ENCODE data around the gene BAD.

Gene BAD

DNA sequence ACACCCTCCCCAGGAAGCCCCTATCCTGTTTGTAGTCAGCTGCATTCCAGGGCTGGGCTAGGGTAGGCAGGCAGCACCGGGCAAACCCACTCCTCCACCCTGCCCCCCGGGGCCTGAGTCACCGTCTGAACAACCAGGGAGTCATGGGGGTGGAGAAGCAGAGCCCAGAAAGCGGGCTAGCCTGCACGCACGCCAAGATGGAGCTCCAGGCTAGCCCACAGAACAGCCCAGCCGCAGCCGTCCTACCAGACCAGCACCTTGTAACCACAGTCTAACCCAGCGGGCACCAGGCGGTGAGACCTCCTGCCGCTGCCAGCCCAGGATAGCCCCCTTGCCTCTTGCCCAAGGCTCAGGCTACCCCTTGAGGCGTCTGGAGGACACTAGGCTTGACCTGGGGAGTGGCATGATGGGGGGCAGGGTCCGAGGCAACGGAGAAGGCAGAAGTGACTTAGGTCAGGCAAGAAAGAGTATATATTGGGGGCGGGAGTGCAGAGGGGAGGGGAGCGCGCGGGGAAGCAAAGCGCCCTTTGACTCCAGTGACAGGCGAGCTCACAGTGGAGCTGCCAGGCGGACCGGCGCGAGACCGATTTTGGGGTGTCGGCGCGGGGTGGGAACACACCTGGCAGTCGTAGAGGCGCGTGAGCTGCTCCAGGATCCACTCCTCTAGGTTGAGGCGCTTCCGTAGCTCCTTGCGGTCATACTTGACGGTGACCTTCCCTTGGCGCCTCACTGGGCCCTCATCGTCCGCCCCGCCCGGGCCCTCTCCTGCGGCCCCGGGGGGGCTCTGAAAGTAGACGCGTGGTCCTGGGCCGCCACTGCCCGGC, 38.5 kb downstream of the BAD start:
- WGBS (ENCODE audit: extremely low coverage, insufficient coverage, insufficient read length) = no CpG with 5 or more reads among the region's 46 CpGs
- peak overlapping the region; percentile 92 for H3K9ac ChIP-seq (ENCODE audit: low read length)
- peaks cover 19 to 26% of the 10 kb centered on the region in 2 experiments for H3K36me3 ChIP-seq (ENCODE audit: control insufficient read depth in 1 of 2, insufficient read depth in 2 of 2, low read length in 2 of 2)
- H3K9me3 ChIP-seq (ENCODE audit: insufficient read depth, low read depth, low read length) = peaks cover 4% of the 10 kb centered on the region
- peak overlapping the region; percentile 50 for H2BK120ac ChIP-seq (ENCODE audit: insufficient read depth, low read length, poor library complexity)
- peak overlapping the region; percentile 50 for H3K23ac ChIP-seq (ENCODE audit: low read length)
- H3K14ac ChIP-seq (ENCODE audit: low read length) = peak overlapping the region; percentile 78
- peaks cover 24 to 35% of the 10 kb centered on the region in 2 experiments for H3K4me1 ChIP-seq (ENCODE audit: control insufficient read depth in 1 of 2, insufficient read depth in 2 of 2, low read length in 2 of 2)
- peak overlapping the region; percentile 73 for H3K4me2 ChIP-seq (ENCODE audit: low read length)
- H2AFZ ChIP-seq (ENCODE audit: insufficient read depth, low read length, poor library complexity) = peak overlapping the region; percentile 41
- DNase-seq = peak; percentile 97 to 100
- H4K12ac ChIP-seq (ENCODE audit: low read depth, low read length) = peak overlapping the region; percentile 56
- H3K18ac ChIP-seq (ENCODE audit: low read length) = peak overlapping the region; percentile 52
- H3K27ac ChIP-seq (ENCODE audit: low read depth, low read length) = peak overlapping the region; percentile 87
- H3K4ac ChIP-seq (ENCODE audit: low read depth, low read length) = peak overlapping the region; percentile 89
- H2BK5ac ChIP-seq (ENCODE audit: low read depth, low read length, poor library complexity) = peak overlapping the region; percentile 23
- H3K4me3 ChIP-seq (ENCODE audit: low read depth, low read length) = peak overlapping the region; percentile 97
- peaks cover 39% of the 10 kb centered on the region for H3K79me1 ChIP-seq (ENCODE audit: low read length)
- no peaks in the 10 kb centered on the region for H3K27me3 ChIP-seq (ENCODE audit: insufficient read depth, low read length)
- peak overlapping the region; percentile 58 for H4K8ac ChIP-seq (ENCODE audit: low read depth, low read length)
- peak overlapping the region; percentile 75 for H4K91ac ChIP-seq (ENCODE audit: low read depth, low read length)
- peak overlapping the region; percentile 1 for H2BK12ac ChIP-seq (ENCODE audit: low read length)
- H3K79me2 ChIP-seq (ENCODE audit: control insufficient read depth, insufficient read depth, low read length, poor library complexity) = peaks cover 28% of the 10 kb centered on the region
- peak overlapping the region; percentile 60 for H2AK5ac ChIP-seq (ENCODE audit: low read length)

DNA sequence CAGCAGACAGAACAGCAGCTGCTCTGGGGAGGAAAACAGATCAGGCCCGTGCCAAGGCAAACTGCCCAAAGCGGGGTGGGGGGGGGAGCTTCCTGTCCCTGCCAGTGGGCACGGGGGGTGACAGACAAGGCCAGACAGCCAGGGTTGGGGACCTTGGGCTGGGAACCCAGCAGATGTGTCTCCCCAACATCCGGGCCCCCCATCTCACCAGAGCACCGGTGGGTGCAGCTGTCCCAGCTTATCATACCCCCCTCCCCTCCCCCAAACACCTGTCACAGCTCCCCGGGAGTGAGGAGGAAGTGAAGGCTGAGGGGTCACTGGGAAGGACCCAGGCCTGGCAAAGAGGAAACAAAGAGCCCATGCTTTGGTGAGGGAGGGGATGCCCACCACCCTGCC, 39.1 kb downstream of the BAD start:
- Histone ChIP-seq H3K9ac (ENCODE audit: low read length) (peak overlapping the region; percentile 32), H3K4me3 (ENCODE audit: low read depth, low read length) (peak overlapping the region; percentile 97), H2BK12ac (ENCODE audit: low read length) (no peak overlapping the region), H2AFZ (ENCODE audit: insufficient read depth, low read length, poor library complexity) (no peak overlapping the region), H2AK5ac (ENCODE audit: low read length) (no peak overlapping the region), H4K8ac (ENCODE audit: low read depth, low read length) (peak overlapping the region; percentile 32), H3K27me3 (ENCODE audit: insufficient read depth, low read length) (no peaks in the 10 kb centered on the region), H3K23ac (ENCODE audit: low read length) (no peak overlapping the region), H3K79me2 (ENCODE audit: control insufficient read depth, insufficient read depth, low read length, poor library complexity) (peaks cover 32% of the 10 kb centered on the region), H2BK5ac (ENCODE audit: low read depth, low read length, poor library complexity) (no peak overlapping the region), H3K14ac (ENCODE audit: low read length) (peak overlapping the region; percentile 78), H4K91ac (ENCODE audit: low read depth, low read length) (peak overlapping the region; percentile 67), H3K4me1 (ENCODE audit: control insufficient read depth in 1 of 2, insufficient read depth in 2 of 2, low read length in 2 of 2) (peaks cover 20 to 32% of the 10 kb centered on the region in 2 experiments), H3K4me2 (ENCODE audit: low read length) (peak overlapping the region; percentile 73), H2BK120ac (ENCODE audit: insufficient read depth, low read length, poor library complexity) (peak overlapping the region; percentile 23), H3K4ac (ENCODE audit: low read depth, low read length) (peak overlapping the region; percentile 89), H3K9me3 (ENCODE audit: insufficient read depth, low read depth, low read length) (peaks cover 4% of the 10 kb centered on the region), H3K36me3 (ENCODE audit: control insufficient read depth in 1 of 2, insufficient read depth in 2 of 2, low read length in 2 of 2) (peaks cover 19 to 26% of the 10 kb centered on the region in 2 experiments), H3K27ac (ENCODE audit: low read depth, low read length) (peak overlapping the region; percentile 87), H4K12ac (ENCODE audit: low read depth, low read length) (no peak overlapping the region), H3K18ac (ENCODE audit: low read length) (peak overlapping the region; percentile 41), H3K79me1 (ENCODE audit: low read length) (peaks cover 41% of the 10 kb centered on the region)
- no peak for DNase-seq
- WGBS (ENCODE audit: extremely low coverage, insufficient coverage, insufficient read length) = no CpG with 5 or more reads among the region's 6 CpGs

DNA sequence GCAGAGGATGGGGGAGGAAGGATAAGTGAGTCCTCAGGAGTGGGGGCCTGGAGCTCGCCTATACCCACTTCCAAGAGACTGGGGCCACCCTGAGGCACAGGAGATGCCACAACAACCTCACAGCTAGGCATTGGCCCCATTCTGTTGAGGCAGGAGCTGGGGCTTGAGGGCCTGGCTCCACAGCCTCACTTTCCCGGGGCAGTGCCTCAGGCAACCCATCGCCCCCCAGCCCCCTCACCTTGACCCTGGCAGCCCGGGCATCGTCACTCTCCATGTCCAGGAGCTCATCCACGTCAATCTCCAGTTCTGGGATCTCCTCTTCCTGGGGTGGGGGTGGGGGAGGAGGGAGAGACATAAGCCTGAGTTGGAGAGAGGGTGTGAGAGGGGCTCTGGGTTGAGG, 39.5 kb downstream of the BAD start:
- peaks cover 19 to 26% of the 10 kb centered on the region in 2 experiments for H3K36me3 ChIP-seq (ENCODE audit: control insufficient read depth in 1 of 2, insufficient read depth in 2 of 2, low read length in 2 of 2)
- H2BK120ac ChIP-seq (ENCODE audit: insufficient read depth, low read length, poor library complexity) = peak overlapping the region; percentile 23
- peak overlapping the region; percentile 61 for H4K8ac ChIP-seq (ENCODE audit: low read depth, low read length)

DNA sequence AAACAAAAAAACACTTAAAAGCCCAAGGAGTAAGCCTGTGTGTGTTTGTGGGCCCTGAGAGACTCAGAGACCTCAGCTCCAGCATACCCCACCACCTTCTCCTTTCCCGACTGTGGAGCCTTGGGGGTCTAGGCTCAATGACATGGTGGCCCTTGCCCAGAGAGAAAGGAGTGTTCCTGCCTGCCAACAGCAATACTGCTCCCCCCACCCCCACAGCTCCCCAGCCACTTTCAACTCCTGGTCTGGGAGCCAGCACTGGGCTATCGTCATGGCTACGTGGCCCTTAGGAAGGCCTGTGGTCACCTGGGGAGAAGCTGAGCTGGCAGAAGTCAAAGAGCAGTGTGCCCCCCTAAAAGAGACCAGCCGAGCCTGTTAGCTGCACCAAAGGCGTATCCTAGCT, 40.4 kb downstream of the BAD start:
- peaks cover 28 to 42% of the 10 kb centered on the region in 2 experiments for H3K4me1 ChIP-seq (ENCODE audit: control insufficient read depth in 1 of 2, insufficient read depth in 2 of 2, low read length in 2 of 2)
- no peak overlapping the region for H2BK5ac ChIP-seq (ENCODE audit: low read depth, low read length, poor library complexity)
- H4K12ac ChIP-seq (ENCODE audit: low read depth, low read length) = no peak overlapping the region
- no peak overlapping the region for H3K9ac ChIP-seq (ENCODE audit: low read length)
- H2BK12ac ChIP-seq (ENCODE audit: low read length) = no peak overlapping the region
- H3K4me3 ChIP-seq (ENCODE audit: low read depth, low read length) = no peak overlapping the region
- no peak overlapping the region for H4K91ac ChIP-seq (ENCODE audit: low read depth, low read length)
- peaks cover 44% of the 10 kb centered on the region for H3K79me1 ChIP-seq (ENCODE audit: low read length)
- H3K4me2 ChIP-seq (ENCODE audit: low read length) = no peak overlapping the region
- no peak overlapping the region for H2AK5ac ChIP-seq (ENCODE audit: low read length)
- no peak overlapping the region for H4K8ac ChIP-seq (ENCODE audit: low read depth, low read length)
- H3K4ac ChIP-seq (ENCODE audit: low read depth, low read length) = peak overlapping the region; percentile 23
- peaks cover 4% of the 10 kb centered on the region for H3K9me3 ChIP-seq (ENCODE audit: insufficient read depth, low read depth, low read length)
- H3K23ac ChIP-seq (ENCODE audit: low read length) = no peak overlapping the region
- no peak overlapping the region for H2BK120ac ChIP-seq (ENCODE audit: insufficient read depth, low read length, poor library complexity)
- H2AFZ ChIP-seq (ENCODE audit: insufficient read depth, low read length, poor library complexity) = no peak overlapping the region
- peak overlapping the region; percentile 29 for H3K18ac ChIP-seq (ENCODE audit: low read length)
- H3K27me3 ChIP-seq (ENCODE audit: insufficient read depth, low read length) = no peaks in the 10 kb centered on the region
- no peak for DNase-seq
- H3K79me2 ChIP-seq (ENCODE audit: control insufficient read depth, insufficient read depth, low read length, poor library complexity) = peaks cover 32% of the 10 kb centered on the region
- no peak overlapping the region for H3K14ac ChIP-seq (ENCODE audit: low read length)
- no peak overlapping the region for H3K27ac ChIP-seq (ENCODE audit: low read depth, low read length)
- peaks cover 20 to 27% of the 10 kb centered on the region in 2 experiments for H3K36me3 ChIP-seq (ENCODE audit: control insufficient read depth in 1 of 2, insufficient read depth in 2 of 2, low read length in 2 of 2)
- no CpG with 5 or more reads among the region's 5 CpGs for WGBS (ENCODE audit: extremely low coverage, insufficient coverage, insufficient read length)

More for the DNA sequence above, 39.5 kb downstream of the BAD start:
- Histone ChIP-seq H3K23ac (ENCODE audit: low read length) (no peak overlapping the region), H2BK5ac (ENCODE audit: low read depth, low read length, poor library complexity) (no peak overlapping the region), H3K79me1 (ENCODE audit: low read length) (peaks cover 44% of the 10 kb centered on the region), H3K27me3 (ENCODE audit: insufficient read depth, low read length) (no peaks in the 10 kb centered on the region), H2BK12ac (ENCODE audit: low read length) (peak overlapping the region; percentile 18), H3K9ac (ENCODE audit: low read length) (peak overlapping the region; percentile 32), H3K4me1 (ENCODE audit: control insufficient read depth in 1 of 2, insufficient read depth in 2 of 2, low read length in 2 of 2) (peaks cover 23 to 37% of the 10 kb centered on the region in 2 experiments), H3K14ac (ENCODE audit: low read length) (peak overlapping the region; percentile 18), H3K4ac (ENCODE audit: low read depth, low read length) (peak overlapping the region; percentile 89), H3K9me3 (ENCODE audit: insufficient read depth, low read depth, low read length) (peaks cover 4% of the 10 kb centered on the region), H3K79me2 (ENCODE audit: control insufficient read depth, insufficient read depth, low read length, poor library complexity) (peaks cover 32% of the 10 kb centered on the region), H3K4me3 (ENCODE audit: low read depth, low read length) (peak overlapping the region; percentile 97), H2AFZ (ENCODE audit: insufficient read depth, low read length, poor library complexity) (no peak overlapping the region), H3K4me2 (ENCODE audit: low read length) (peak overlapping the region; percentile 73), H4K91ac (ENCODE audit: low read depth, low read length) (peak overlapping the region; percentile 67), H3K27ac (ENCODE audit: low read depth, low read length) (peak overlapping the region; percentile 87), H4K12ac (ENCODE audit: low read depth, low read length) (no peak overlapping the region), H3K18ac (ENCODE audit: low read length) (peak overlapping the region; percentile 22), H2AK5ac (ENCODE audit: low read length) (peak overlapping the region; percentile 11)
- no CpG with 5 or more reads among the region's 6 CpGs for WGBS (ENCODE audit: extremely low coverage, insufficient coverage, insufficient read length)
- DNase-seq = no peak

Measured in trophoblast cell (in vitro differentiated cells and primary cell).